A549 (cell line): ENCODE measurements around the gene ADSS1. TPM values are rescaled to one million over a fixed set of nuclear protein-coding genes. Genes with fewer than 3 reads are reported as not detected.

Experiments used
- ATAC-seq, 2 experiments: fragments of 200-7000 bp in 1 of 2; fragments of >200 bp in 1 of 2; cut with Nextera tagmentation in 1 of 2; cut with Tn5 transposase in 1 of 2; 3 replicates each; pipeline versions ENCODE4 v1.8.0 to v1.9.1; 2018 to 2020; ENCODE audit warnings: mild to moderate bottlenecking in 1 of 2, moderate library complexity in 1 of 2
- CTCF ChIA-PET: fragments of 300-600 bp; sonication (Branson Sonifier 250); formaldehyde crosslinking; extraction: SDS; loops from one replicate; lab custom pipeline; 2021; ENCODE audit warnings: antibody characterized with exemption, inconsistent platforms; lab: Yijun Ruan, JAX
- POLR2A ChIA-PET: fragments of 350-600 bp; formaldehyde crosslinking; extraction: SDS; loops from one replicate; lab custom pipeline; 2021; ENCODE audit warnings: antibody characterized with exemption, inconsistent platforms; lab: Yijun Ruan, JAX
- DNase-seq, 2 experiments: peaks; one replicate each; pipeline versions ENCODE4 v3.0.0 to v3.0.0-alpha.2; 2011 to 2016; ENCODE audit warnings: low read depth in 1 of 2, low spot score in 1 of 2
- FAIRE-seq: peaks from 2 replicates; lab custom pipeline; 2011; peaks lifted over from hg19 to GRCh38; lab: Jason Lieb, UNC
- H3K27ac ChIP-seq, 2 experiments: fragments of >200 bp; sonication (Bioruptor Twin); formaldehyde crosslinking; 3 replicates each; pipeline ENCODE4 v1.5.1; 2016 to 2017
- H3K4me1 ChIP-seq: fragments of >200 bp; sonication (Bioruptor Twin); formaldehyde crosslinking; 3 replicates; pipeline ENCODE4 v1.6.1; 2016
- H3K4me2 ChIP-seq: fragments of >200 bp; sonication (Bioruptor Twin); formaldehyde crosslinking; 3 replicates; pipeline ENCODE4 v1.6.1; 2016
- H3K4me3 ChIP-seq: fragments of >200 bp; sonication (Bioruptor Twin); formaldehyde crosslinking; 3 replicates; pipeline ENCODE4 v1.5.1; 2016
- H3K9me3 ChIP-seq: fragments of >200 bp; sonication (Bioruptor Twin); formaldehyde crosslinking; 3 replicates; pipeline ENCODE4 v1.6.1; 2016
- BCL3 ChIP-seq: fragments of >200 bp; sonication (Bioruptor Twin); formaldehyde crosslinking; IDR thresholded peaks from 3 replicates; pipeline ENCODE4 v1.6.1; 2016
- BHLHE40 ChIP-seq: IDR thresholded peaks from 2 replicates; pipeline ENCODE4 v1.6.1; 2012; ENCODE audit warnings: low read depth, low read length, inconsistent platforms
- CBX8 ChIP-seq: fragments of 200-600 bp; sonication (generic); IDR thresholded peaks from 2 replicates; pipeline ENCODE4 v1.6.1; 2016
- CHD2 ChIP-seq: fragments of 150-350 bp; IDR thresholded peaks from 2 replicates; pipeline ENCODE4 v1.6.1; 2014; ENCODE audit warnings: low read length; ENCODE audit not compliant: partially characterized antibody
- CTCF ChIP-seq: fragments of >200 bp; sonication (Bioruptor Twin); formaldehyde crosslinking; IDR thresholded peaks from 3 replicates; pipeline ENCODE4 v1.5.1; 2016
- EHMT2 ChIP-seq: fragments of 200-600 bp; sonication (generic); IDR thresholded peaks from 2 replicates; pipeline ENCODE4 v1.6.1; 2016; ENCODE audit warnings: antibody characterized with exemption, low read depth, mild to moderate bottlenecking, moderate library complexity
- FOSL2 ChIP-seq, 2 experiments: fragments of 450-650 bp in 1 of 2; fragments of >200 bp in 1 of 2; sonication (Bioruptor Twin) in 1 of 2; formaldehyde crosslinking; IDR thresholded peaks; 2 replicates each; pipeline versions ENCODE4 v1.5.0 to v1.6.1; 2016 to 2020; ENCODE audit warnings: mild to moderate bottlenecking in 1 of 2, moderate library complexity in 1 of 2
- FOXS1 ChIP-seq: fragments of 250-450 bp; sonication (Bioruptor Pico); IDR thresholded peaks from 2 replicates; pipeline ENCODE4 v1.5.0; 2020; ENCODE audit warnings: mild to moderate bottlenecking, moderate library complexity
- HDAC2 ChIP-seq: fragments of 200-600 bp; sonication (generic); IDR thresholded peaks from 2 replicates; pipeline ENCODE4 v1.6.1; 2016
- HES2 ChIP-seq: fragments of >200 bp; sonication (Bioruptor Twin); formaldehyde crosslinking; IDR thresholded peaks from 2 replicates; pipeline ENCODE4 v1.6.1; 2016
- HOXB13 ChIP-seq: fragments of 250-450 bp; sonication (Bioruptor Pico); IDR thresholded peaks from 2 replicates; pipeline ENCODE4 v1.5.0; 2020; ENCODE audit warnings: low read depth, mild to moderate bottlenecking, moderate library complexity
- JUN ChIP-seq, 2 experiments: fragments of >200 bp; sonication (Bioruptor Twin); formaldehyde crosslinking; IDR thresholded peaks; 2 replicates in 1 of 2; 3 replicates in 1 of 2; pipeline ENCODE4 v1.6.1; 2016 to 2017
- MAZ ChIP-seq: fragments of 150-350 bp; IDR thresholded peaks from 2 replicates; pipeline ENCODE4 v1.6.1; 2014; ENCODE audit warnings: antibody characterized with exemption, low read depth, low read length, borderline replicate concordance
- NR3C1 ChIP-seq: fragments of >200 bp; sonication (Bioruptor Twin); formaldehyde crosslinking; IDR thresholded peaks from 3 replicates; pipeline ENCODE4 v1.6.1; 2017
- PHF8 ChIP-seq: fragments of 200-600 bp; sonication (generic); IDR thresholded peaks from 2 replicates; pipeline ENCODE4 v1.6.1; 2016; ENCODE audit warnings: low read depth, mild to moderate bottlenecking, antibody characterized with exemption, moderate library complexity, borderline replicate concordance
- RAD21 ChIP-seq, 2 experiments: fragments of >200 bp in 1 of 2; sonication (Bioruptor Twin) in 1 of 2; formaldehyde crosslinking in 1 of 2; IDR thresholded peaks in 1 of 2; conservative IDR thresholded peaks in 1 of 2; 2 replicates in 1 of 2; 3 replicates in 1 of 2; pipeline ENCODE4 v1.6.1; 2012 to 2018; ENCODE audit warnings: inconsistent platforms in 1 of 2
- TP53 ChIP-seq: fragments of 250-450 bp; sonication (Bioruptor Pico); IDR thresholded peaks from 2 replicates; pipeline ENCODE4 v1.5.0; 2021; ENCODE audit warnings: mild to moderate bottlenecking, moderate library complexity
- WGBS: methylation state at CpG from one replicate; pipeline ENCODE4 v1.1.6; 2017; ENCODE audit errors: missing lambda C conversion rate; 5-methylcytosine and 5-hydroxymethylcytosine counted together
- polyA plus RNA-seq, 4 experiments: library from polyadenylated mRNA; depleted of rRNA in 3 of 4; stranded (reverse); fragments of >200 nt; fragmentation: RNase III in 1 of 4; extraction: RNeasy Plus Mini Kit Qiagen cat#74134 plus additional on column Dnase treatment in 1 of 4; gene quantifications; 2 replicates in 3 of 4; 3 replicates in 1 of 4; pipeline ENCODE4 v1.2.3, GENCODE V29; 2011 to 2017
- TF ChIP-seq, protein P1 (sequence below): fragments of 250-450 bp; sonication (Bioruptor Pico); IDR thresholded peaks from 2 replicates; pipeline ENCODE4 v1.5.0; 2021; ENCODE audit warnings: mild to moderate bottlenecking, moderate library complexity, borderline replicate concordance
- TF ChIP-seq, protein P2 (sequence below): IDR thresholded peaks from 2 replicates; pipeline ENCODE4 v1.6.1; 2012
- TF ChIP-seq, protein P3 (sequence below): fragments of 250-450 bp; sonication (Bioruptor Pico); IDR thresholded peaks from 2 replicates; pipeline ENCODE4 v1.5.0; 2020; ENCODE audit warnings: low read depth, mild to moderate bottlenecking, moderate library complexity
- TF ChIP-seq, protein P4 (sequence below): fragments of 200-600 bp; sonication (generic); IDR thresholded peaks from 2 replicates; pipeline ENCODE4 v1.6.1; 2016; ENCODE audit warnings: antibody characterized with exemption, mild to moderate bottlenecking, moderate library complexity

The ADSS1 gene
- polyA plus RNA-seq, 2 of the 4 experiments (the other 2 are of a cell fraction): 6.2 to 10.1 TPM

- ChIA-PET CTCF (interaction anchor here (0.8 to 6.1 kb wide), 7 partner anchors 13 to 36 kb away, joined by 3 to 48 read pairs (median 3); no protein-coding TSS in a partner anchor), POLR2A (no interaction called here)
- H3K27ac ChIP-seq: no peak overlapping the region
- DNase-seq (no peak), FAIRE-seq (no peak), ATAC-seq (no peak)
- no peak overlapping the region for H3K4me3 ChIP-seq
- 91% methylated on average over 25 of the region's 31 CpGs for WGBS
- no peak for TF ChIP-seq RAD21 (conservative IDR thresholded peaks at IDR 0.05 in 1 of 2, IDR thresholded peaks at IDR 0.05 in 1 of 2)
- TF ChIP-seq, protein P1, sequence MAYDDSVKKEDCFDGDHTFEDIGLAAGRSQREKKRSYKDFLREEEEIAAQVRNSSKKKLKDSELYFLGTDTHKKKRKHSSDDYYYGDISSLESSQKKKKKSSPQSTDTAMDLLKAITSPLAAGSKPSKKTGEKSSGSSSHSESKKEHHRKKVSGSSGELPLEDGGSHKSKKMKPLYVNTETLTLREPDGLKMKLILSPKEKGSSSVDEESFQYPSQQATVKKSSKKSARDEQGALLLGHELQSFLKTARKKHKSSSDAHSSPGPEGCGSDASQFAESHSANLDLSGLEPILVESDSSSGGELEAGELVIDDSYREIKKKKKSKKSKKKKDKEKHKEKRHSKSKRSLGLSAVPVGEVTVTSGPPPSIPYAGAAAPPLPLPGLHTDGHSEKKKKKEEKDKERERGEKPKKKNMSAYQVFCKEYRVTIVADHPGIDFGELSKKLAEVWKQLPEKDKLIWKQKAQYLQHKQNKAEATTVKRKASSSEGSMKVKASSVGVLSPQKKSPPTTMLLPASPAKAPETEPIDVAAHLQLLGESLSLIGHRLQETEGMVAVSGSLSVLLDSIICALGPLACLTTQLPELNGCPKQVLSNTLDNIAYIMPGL (CRISPR knock-in tag): no peak
- no peak for TF ChIP-seq CBX8
- no peak for TF ChIP-seq HES2
- TF ChIP-seq BHLHE40: no peak
- no peak for TF ChIP-seq EHMT2
- no peaks in the 10 kb centered on the region for H3K9me3 ChIP-seq
- H3K4me2 ChIP-seq: no peak overlapping the region
- peaks cover 27% of the 10 kb centered on the region; the same call in 2 of the 3 replicates for H3K4me1 ChIP-seq
Observed at GRCh38 chr14:104789752-104790743, 66.0 kb downstream of the ADSS1 start.

DNA sequence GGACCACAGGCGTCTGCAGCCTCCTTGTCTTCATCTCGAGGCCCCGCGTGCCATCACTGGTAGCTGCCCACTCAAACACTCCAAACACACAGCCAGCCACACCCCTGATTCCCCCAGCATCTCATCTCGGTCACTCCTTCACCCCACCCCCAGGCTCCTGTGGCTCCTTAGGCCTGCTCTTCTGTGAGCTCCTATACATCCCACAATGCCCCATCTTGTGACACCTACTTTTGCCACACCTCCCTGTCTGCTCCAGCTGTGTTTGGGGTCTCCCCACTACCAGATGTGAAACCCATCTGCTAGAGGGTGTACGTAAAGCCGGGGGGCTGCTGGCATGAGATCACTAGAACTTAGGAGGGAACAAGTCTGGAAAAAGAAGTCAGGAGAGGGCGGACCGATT lies 67.4 kb downstream of the ADSS1 start:
- ATAC-seq: no peak
- POLR2A ChIA-PET: no interaction called here
- TF ChIP-seq HOXB13 (CRISPR knock-in tag) (no peak), BCL3 (no peak), HDAC2 (no peak), NR3C1 (no peak), CTCF (no peak), FOSL2 (IDR thresholded peaks at IDR 0.05) (no peak), FOSL2 (CRISPR knock-in tag; IDR thresholded peaks at IDR 0.05) (no peak), JUN (IDR thresholded peaks at IDR 0.05) (no peak), MAZ (no peak), PHF8 (no peak), CHD2 (no peak), TP53 (CRISPR knock-in tag) (no peak), RAD21 (conservative IDR thresholded peaks at IDR 0.05 in 1 of 2, IDR thresholded peaks at IDR 0.05 in 1 of 2) (no peak), FOXS1 (no peak)
- TF ChIP-seq, protein P2, sequence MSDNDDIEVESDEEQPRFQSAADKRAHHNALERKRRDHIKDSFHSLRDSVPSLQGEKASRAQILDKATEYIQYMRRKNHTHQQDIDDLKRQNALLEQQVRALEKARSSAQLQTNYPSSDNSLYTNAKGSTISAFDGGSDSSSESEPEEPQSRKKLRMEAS: no peak
- TF ChIP-seq, protein P3, sequence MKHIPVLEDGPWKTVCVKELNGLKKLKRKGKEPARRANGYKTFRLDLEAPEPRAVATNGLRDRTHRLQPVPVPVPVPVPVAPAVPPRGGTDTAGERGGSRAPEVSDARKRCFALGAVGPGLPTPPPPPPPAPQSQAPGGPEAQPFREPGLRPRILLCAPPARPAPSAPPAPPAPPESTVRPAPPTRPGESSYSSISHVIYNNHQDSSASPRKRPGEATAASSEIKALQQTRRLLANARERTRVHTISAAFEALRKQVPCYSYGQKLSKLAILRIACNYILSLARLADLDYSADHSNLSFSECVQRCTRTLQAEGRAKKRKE (CRISPR knock-in tag): no peak
- TF ChIP-seq, protein P4, sequence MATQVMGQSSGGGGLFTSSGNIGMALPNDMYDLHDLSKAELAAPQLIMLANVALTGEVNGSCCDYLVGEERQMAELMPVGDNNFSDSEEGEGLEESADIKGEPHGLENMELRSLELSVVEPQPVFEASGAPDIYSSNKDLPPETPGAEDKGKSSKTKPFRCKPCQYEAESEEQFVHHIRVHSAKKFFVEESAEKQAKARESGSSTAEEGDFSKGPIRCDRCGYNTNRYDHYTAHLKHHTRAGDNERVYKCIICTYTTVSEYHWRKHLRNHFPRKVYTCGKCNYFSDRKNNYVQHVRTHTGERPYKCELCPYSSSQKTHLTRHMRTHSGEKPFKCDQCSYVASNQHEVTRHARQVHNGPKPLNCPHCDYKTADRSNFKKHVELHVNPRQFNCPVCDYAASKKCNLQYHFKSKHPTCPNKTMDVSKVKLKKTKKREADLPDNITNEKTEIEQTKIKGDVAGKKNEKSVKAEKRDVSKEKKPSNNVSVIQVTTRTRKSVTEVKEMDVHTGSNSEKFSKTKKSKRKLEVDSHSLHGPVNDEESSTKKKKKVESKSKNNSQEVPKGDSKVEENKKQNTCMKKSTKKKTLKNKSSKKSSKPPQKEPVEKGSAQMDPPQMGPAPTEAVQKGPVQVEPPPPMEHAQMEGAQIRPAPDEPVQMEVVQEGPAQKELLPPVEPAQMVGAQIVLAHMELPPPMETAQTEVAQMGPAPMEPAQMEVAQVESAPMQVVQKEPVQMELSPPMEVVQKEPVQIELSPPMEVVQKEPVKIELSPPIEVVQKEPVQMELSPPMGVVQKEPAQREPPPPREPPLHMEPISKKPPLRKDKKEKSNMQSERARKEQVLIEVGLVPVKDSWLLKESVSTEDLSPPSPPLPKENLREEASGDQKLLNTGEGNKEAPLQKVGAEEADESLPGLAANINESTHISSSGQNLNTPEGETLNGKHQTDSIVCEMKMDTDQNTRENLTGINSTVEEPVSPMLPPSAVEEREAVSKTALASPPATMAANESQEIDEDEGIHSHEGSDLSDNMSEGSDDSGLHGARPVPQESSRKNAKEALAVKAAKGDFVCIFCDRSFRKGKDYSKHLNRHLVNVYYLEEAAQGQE: no peak
- Histone ChIP-seq H3K9me3 (no peaks in the 10 kb centered on the region), H3K27ac (no peak overlapping the region), H3K4me3 (no peak overlapping the region), H3K4me1 (peaks cover 30% of the 10 kb centered on the region), H3K4me2 (no peak overlapping the region)
- no peak for DNase-seq
- WGBS: 89% methylated on average over 9 of the region's 9 CpGs
- FAIRE-seq: no peak
- CTCF ChIA-PET: interaction anchor here (0.7 to 6.1 kb wide), 6 partner anchors 9 to 105 kb away, joined by 3 to 48 read pairs (median 3); no protein-coding TSS in a partner anchor
